GM21515 (cell line): ENCODE measurements around the gene PDHX.
A peak's percentile ranks its signal among the peaks of the same experiment; 100 is the strongest.
"Not testable (repeated sequence)": the region's sequence is repeated elsewhere in the genome, so short reads cannot be mapped to it uniquely, and the experiment has no call there.

ENCODE experiments used
- ATAC-seq: cut with Tn5 transposase; IDR thresholded peaks from one replicate; pipeline ENCODE4 v1.9.1; 2021; ENCODE audit not compliant: unreplicated experiment

PDHX gene

DNA sequence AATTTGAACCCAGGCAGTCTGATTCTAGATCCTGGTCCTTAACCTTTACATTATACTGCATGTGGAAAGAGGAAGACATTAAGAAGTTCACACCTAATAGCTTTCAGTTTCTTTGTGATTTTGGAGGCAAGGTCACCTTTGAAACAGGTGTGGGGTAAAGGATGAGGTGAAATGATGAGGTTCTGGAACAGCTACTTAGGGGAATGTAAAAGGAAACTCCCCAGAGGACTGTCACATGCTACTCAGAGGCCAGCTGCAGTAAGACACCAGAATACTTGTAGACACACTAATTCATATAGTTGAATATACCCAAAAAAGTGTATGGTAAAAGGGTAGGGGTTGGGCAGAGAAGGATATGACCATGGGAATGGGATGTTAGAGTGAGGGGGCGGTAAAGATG, 5.6 kb upstream of the PDHX start:
- ATAC-seq, result no peak

DNA sequence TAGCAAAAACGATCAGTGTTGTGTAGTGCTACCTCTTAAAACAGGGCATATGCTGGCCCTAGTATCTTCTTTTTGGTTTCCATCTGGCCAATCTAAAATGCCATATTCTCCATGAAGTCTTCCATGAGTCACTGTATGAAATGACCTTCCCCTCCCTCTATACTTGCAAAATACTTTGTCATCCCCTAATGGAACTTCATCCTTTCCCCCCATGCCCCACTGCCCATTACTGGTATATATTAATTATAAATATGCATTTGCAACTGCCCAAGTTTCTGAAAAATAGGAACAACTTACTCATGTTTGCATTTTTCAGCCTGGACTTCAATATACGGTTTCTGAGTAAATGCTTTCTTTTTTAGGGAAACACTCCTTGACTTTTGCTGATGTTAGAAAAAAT, 4.7 kb upstream of the PDHX start:
- no peak for ATAC-seq

DNA sequence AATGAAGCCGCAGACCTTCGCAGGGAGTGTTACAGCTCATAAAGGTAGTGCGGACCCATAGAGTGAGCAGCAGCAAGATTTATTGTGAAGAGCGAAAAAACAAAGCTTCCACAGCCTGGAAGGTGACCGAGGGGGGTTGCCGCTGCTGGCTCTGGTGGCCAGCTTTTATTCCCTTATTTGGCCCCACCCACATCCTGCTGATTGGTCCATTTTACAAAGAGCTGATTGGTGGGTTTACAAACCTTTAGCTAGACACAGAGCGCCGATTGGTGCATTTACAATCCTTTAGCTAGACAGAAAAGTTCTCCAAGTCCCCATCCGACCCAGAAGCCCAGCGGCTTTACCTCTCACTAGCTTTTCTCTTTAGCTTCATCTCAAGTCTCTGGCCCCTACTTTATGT, 2.9 kb upstream of the PDHX start:
- ATAC-seq, result not testable (repeated sequence)

DNA sequence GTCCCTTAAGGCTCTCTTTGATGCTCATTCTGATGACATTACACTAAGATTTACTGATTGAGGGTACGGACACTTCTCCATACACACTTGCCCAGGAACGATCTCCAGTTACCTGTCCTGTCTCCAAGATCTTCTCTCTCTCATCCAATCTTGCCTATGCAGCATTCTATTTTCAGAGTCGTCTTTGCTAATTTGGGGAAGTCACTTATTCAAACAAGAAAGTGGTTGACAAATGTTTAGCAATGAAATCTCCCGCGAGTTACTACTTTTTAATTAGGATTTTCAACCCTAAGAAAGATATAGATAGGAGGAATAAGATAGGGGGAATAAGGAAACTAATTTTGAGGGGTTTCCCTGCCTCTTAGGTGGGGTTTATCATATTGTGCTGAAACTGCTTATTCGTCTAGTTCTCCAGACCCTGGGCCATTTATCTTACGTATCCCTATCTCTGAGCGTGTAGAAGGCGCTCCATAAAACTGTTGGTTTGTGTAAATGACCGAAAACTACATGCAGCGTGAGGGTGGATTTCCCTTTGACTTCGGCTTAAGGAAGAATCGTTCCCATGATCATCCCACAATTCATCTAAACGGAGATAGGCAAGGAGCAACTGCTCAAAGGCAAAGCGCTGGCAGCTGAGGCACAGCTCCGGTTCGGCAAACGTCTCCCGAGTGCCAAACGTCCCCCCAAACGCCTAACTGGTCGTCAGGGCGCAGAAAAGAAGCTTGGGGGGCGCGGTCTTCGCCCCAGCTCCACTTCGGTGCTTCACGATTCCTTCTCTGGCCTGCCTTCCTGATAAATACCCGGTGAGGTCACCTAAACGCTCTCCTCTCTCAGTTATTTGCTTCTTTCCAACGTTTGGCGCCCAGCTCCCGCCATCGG, 1.0 kb upstream of the PDHX start:
- no peak for ATAC-seq

DNA sequence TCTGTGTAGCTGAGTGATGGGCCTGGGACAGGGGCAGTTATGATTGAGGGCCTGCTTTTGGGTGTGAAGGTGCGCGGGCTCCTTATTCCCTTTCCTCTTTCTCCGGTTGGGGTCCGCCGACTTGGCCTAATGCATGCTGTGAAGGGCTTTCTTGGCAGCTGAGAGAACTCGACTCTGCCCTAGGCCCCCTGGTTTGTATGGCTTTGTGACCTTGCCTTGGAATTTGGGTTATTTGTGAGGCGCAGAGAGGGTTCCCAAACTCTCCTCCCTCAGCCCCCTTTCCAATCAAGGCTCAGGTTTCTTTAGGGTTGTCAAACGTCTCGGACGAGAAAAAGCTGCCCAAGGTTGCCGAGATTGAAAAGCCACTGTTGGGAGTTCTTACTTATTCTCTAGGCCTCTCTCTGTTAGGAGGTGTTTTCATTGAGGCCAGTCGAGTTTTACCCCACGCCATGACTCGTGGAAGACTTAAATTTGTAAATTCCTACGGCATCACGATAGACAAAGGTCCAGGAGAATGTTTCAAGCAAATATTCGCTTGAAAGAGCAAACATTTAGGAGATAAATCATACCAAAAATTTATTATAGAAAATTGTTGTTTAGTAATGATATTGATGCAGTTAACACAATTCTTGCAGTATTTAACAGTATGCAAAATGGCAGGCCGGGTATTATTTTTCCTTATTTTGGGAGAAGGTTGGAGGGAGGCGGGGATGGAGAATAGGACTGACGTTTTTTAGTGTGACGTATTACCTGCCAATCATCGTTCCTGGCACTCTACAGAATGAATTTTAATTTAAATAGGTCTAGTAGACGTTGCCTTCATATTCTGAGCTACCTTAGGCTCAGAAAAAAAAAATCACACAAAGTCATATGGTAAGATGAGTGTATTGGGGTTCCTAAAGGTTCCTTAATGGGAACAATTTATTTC, 689 bp downstream of the PDHX start:
- peak; percentile 34 for ATAC-seq

DNA sequence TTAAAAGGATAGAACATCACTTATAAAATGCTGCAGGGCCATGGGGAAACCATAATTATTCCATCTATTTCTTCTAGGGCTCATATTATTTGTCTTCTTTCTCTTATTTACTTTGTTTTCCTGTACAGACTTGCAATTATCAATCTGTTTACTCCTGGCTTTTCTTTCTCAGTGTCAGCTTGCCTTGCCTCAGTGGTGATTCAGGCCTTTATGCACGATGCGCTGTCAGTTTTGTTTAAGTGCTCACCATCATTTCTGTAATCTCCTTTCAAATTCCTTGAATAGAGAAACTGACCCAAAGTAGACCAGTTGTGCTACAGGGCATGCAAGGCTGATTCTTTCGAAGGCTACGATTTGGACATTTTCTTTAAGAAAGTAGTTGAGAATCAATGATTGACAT, 4.7 kb downstream of the PDHX start:
- no peak for ATAC-seq

DNA sequence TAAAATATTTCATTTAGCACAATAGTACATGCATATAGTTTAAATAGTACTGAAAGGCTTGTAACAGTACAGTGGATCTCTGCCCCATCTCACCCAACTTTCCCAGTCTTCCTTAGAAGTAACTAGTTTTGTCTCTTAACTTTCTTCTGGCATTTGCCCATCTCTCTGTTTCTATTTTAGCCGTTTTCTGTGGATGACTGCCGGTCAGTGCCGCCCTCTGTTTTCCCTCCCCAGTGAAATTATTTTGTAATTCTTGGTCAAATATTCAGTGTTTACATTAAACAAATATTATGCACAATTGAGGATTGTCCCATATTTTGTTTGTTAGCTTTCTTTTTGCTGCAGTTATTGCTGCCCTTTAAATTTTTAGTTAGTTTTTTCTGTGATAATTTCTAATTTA, 8.3 kb downstream of the PDHX start:
- ATAC-seq, result no peak

DNA sequence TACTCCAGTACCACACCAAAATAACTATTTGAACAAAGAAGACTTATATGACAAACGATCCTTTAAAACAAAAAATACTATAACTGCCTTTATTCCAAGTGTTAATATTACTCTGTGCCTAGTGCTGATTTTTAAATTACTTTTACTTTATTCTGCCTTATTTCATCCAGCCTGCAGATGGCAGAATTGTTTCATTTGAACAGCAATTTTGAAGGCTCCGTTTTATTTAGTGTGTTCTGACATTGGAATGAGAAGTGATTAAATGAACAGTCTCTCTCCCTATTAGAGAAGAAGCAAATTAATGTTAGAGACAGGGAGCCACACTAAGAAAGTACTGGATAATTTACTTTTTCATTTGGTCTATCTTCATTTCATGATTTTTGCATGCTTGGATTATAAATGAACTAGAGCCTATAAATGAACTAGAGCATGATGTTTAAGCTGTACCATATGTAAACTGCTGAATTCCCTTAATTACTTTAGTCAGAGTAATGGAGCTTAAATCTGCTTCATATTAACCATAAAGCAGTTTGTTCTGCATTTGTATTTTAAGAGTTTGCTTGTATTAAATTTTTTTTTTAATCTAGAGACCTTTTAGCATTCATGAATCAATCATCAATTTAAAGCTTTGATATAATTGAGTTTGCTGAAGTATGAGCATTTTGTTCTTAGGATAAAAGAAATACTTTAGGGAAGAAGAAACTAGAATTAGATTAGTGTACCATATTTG, 9.8 kb downstream of the PDHX start:
- no peak for ATAC-seq

DNA sequence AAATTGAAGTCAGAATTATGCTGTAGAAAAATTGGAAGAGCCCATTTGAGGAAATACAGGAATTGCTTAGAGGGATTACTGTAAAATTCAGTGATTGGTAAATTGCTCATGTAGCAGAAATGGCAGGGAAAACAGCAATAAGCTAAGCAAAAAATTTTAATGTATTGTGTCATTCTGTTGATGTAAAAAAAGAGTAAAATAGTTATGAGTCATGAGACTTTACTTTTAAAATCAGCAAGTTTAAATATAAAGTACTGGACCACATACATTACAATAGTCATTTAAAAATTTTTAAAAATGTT, 10.4 kb downstream of the PDHX start:
- ATAC-seq, result no peak

DNA sequence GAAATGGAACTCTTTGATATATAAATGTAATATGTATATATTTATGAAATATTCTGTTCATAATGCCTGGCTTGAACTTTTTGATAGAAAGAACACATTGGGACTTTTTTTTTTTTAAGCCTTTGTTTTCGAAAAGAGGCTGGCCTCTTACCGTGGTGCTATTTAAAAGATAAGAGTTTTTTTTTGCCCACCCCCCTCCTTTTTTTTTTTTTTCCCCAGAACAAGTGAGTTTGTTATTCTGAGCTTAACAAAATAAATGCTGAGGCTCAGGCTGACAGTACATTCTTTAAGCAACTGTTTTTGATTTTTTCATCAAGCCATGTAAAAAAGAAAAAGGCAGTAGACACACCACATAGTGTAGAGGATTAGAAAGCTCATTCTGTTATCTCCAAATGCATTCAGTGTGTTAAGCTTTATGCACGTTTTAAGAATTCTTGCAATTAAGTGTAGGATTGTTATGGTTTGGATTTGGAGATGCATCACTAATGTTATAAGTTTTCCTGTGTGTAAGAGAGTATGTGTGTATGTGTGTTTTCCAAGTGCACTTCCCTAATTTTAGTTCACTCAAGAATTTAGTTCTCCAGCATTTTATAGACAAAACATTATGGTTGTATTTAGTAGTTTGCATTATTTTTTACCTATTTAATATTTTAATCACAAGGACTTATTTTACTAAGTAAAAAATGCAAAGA, 12.0 kb downstream of the PDHX start:
- ATAC-seq, result no peak

DNA sequence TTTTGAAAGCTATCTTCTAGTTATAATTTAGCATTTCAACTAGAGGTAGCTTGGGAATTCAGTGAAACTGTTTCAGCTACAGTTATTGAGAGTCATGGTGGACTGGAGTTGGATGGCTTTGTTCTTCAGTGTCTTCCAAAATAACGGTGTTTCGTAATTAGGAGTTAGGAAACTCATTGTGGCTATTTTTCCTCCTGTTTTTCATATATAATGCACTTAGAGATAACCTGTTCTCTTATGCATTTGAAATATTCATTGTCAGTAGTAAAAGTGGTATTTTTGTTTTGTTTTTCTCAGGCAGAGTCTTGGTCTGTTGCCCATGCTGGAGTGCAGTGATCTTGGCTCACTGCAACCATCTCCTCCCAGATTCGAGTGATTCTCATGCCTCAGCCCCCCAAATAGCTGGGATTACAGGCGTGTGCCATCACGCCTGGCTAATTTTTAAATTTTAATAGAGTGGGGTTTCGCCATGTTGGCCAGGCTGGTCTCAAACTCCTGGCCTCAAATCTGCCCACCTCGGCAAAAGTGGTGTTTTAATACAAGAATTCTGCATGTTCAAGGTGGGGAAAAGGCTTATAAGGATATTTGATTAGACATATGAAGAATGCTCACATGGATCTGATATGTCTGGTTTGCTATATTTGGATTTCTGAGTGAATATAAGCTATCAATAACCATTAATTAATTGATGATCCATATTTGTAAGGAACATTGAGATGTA, 12.7 kb downstream of the PDHX start:
- ATAC-seq, result no peak

DNA sequence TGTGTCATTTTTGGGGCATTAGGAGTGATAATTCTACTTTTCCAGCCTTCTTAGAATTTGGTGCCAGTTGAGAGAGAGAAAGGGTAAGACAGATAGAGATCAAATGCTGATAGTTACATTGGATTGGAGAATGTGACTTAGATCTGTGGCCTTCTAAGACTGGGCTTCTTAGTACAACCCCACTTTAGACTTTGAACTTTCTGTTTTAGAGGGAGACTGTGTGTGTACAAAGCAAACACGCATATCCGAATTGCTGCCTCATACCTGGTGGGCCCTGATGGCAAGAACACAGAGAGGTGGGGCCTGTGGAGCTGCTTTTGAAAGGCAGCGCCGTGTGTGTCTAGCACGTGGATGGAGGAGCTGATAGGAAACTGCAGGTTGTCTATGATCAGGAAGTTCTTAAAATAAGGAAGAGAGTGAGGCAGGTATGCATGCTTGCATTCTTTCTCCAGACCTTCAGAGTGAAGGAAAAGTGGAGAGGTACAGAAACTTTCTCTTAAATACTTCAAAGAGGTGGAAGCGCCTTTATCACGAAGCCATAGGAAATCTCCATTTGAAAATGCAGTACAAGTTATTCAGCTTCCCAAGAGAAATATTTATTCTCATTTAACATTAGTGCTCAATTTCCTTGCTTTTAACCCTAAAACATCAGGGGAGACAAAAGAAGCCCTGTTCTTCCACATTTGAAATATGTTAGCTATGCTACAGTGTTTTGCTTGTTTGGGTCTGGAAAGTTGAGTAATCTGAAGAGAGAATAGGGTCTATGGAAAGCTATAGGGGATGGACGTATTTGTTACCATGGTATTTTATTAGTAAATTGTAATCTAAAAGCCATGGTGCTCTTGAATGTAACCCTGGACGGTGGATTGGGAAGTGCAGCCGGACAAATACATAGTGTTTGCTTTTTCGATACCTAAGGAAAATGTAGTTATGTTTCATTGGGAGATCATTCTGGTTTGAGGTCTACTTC, 13.7 kb downstream of the PDHX start:
- no peak for ATAC-seq

DNA sequence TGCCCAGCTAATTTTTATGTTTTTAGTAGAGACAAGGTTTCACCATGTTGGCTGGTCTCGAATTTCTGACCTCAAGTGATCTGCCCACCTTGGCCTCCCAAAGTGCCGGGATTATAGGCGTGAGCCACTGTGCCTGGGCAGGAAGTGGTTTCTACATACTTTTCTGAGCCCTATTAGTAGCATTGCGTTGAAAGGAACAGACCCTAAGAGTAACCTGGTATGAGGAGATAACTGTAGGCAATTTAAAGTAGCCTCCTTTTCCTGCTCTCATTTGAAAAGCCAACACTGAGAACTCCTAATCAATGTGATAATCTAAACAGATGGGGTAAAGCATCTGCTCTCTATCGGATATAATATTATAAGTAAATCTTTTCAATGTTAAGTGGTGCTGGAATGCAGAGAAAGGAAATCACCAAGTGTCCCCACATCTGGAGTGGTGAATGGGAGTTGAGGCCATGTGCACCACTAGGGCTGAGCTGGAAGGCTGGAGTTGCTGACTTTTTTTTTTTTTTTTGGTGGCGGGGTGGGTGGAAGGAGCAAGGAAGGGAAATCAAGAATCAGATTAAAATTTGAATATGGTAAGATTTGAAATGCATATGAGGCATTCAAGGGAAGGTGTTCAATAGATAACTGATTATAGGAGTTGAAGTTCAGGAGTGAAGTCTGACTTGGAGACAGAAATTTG, 20.7 kb downstream of the PDHX start:
- no peak for ATAC-seq

DNA sequence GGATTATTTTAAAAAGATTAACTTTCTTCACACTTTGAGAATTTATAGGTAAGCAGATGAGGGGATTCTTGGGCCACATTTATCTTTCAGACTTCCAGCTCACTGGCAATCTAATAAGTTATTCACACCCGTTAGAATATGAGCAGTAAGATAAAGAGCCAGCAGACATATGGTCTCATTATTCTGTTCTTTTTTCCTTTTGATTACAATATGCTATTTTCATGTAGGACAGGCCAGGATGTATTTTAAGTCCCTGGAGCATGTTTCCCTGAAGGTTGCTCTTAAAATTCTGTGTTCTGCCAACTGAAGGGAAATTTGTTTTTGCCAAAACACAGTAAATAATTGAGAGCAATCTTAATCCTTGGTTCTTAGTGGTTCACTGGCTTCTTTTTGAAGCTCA, 22.2 kb downstream of the PDHX start:
- ATAC-seq, result no peak

DNA sequence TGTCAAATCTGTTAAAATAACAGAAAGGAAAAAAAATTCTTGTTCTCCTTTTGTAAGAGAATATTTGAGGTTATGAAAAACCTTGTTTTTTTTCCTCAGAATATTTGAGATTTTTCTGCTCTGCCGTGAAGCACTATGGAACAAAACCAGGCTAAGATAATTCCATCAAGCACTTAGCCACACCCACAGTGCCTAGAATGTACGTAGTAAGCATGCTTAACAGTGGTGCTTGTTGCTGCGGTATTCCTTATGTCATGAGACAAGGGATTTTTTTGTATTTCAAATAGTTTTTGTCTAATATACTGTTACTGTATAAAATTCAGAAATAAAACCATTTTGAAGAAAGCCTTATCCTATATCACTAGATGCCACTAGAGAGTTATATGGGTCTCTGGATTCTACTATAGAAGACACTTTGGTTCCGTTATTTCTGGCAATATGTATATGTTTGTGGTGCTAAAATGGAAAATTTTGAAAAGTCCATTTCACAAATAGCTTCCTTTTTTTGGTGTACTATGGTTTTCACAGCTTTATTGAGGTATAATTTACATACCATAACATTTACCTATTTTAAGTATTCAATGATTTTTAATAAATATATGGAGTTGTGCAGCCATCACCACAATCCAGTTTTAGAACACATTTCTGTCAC, 23.7 kb downstream of the PDHX start:
- no peak for ATAC-seq

DNA sequence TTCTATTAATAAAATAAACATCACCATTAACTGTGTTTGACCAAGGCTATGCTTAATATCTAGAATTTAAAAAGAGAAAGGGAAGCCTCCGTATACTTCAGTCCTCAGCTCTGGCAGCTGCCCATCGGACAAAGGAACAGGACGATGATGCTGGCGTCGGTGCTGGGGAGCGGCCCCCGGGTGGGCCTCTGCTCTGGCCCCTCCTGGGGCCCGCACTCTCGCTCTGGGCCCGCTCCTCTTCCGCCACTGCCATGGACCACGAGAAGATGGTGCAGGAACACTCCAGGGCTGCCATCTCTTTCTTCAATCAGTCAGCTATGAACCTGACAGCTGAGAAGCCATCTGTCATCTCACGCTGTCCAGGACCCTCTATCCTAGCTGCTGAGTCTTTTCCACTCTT, 25.3 kb downstream of the PDHX start:
- ATAC-seq, result no peak

DNA sequence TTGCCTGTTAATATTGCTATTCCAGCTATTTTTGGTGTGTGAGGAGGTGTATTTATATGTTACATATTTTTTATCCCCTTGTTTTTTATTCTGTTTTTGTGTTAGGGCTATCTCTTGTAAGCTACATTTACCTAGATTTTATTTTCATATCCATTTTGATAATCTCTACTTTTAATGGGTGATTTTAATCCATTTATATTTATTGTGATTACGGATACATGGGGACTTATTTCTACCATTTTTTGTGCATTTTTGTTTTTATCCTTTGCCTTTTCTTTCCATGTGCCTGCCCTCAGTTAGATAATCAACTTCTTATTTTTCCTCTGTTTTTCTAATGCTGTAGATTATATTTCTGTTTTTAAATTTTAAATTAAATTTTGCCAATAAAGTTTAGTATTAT, 28.3 kb downstream of the PDHX start:
- ATAC-seq, result no peak

DNA sequence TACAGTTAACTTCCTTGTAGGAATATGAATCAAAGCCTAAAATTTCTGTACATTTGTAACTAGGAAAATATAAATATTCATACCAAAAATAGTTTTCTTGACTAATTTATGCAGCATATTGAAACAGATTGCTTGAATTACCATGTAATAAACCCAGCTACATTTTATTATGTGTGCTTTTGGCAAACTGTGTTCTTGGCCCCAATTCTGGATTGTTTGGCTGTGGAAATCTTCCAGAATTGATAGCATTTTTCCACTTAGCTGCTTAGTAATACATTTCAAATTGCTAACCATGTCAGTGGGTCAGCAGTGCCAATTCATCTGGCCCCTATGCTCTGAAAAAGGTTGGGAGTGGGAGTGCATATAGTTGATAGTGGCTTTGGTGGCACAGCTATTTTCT, 32.3 kb downstream of the PDHX start:
- ATAC-seq, result no peak
